Mucosa of rectum (tissue), 2 donors: ENCODE measurements around the gene PSRC1.

Source experiments
- H3K27ac ChIP-seq, 2 donors: one replicate each; pipeline ENCODE4 v1.7.0; 2013; ENCODE audit warnings: inconsistent platforms in 2 of 2, low read depth in 2 of 2, low read length in 2 of 2
- H3K27me3 ChIP-seq, 2 donors: one replicate each; pipeline ENCODE4 v1.7.0; 2013; ENCODE audit warnings: low read length in 2 of 2; ENCODE audit not compliant: control insufficient read depth in 2 of 2, insufficient read depth in 2 of 2
- H3K36me3 ChIP-seq, 2 donors: one replicate each; pipeline ENCODE4 v1.7.0; 2013; ENCODE audit warnings: low read length in 2 of 2; ENCODE audit not compliant: control insufficient read depth in 2 of 2, insufficient read depth in 2 of 2
- H3K4me1 ChIP-seq, 2 donors: one replicate each; pipeline ENCODE4 v1.7.0; 2013; ENCODE audit warnings: low read length in 2 of 2, mild to moderate bottlenecking in 1 of 2; ENCODE audit not compliant: control insufficient read depth in 2 of 2, insufficient read depth in 2 of 2
- H3K4me3 ChIP-seq, 2 donors: one replicate each; pipeline ENCODE4 v1.7.0; 2013; ENCODE audit warnings: low read length in 2 of 2
- H3K9ac ChIP-seq, 2 donors: one replicate each; pipeline ENCODE4 v1.7.0; 2013; ENCODE audit warnings: low read length in 2 of 2, low read depth in 1 of 2, mild to moderate bottlenecking in 1 of 2
- H3K9me3 ChIP-seq, 2 donors: one replicate each; pipeline ENCODE4 v1.7.0; 2013; ENCODE audit warnings: low read length in 2 of 2; ENCODE audit not compliant: control insufficient read depth in 2 of 2
- donor health status: healthy.
- donor health status: Normal muscosa, but diverticular disease.

PSRC1 gene

DNA sequence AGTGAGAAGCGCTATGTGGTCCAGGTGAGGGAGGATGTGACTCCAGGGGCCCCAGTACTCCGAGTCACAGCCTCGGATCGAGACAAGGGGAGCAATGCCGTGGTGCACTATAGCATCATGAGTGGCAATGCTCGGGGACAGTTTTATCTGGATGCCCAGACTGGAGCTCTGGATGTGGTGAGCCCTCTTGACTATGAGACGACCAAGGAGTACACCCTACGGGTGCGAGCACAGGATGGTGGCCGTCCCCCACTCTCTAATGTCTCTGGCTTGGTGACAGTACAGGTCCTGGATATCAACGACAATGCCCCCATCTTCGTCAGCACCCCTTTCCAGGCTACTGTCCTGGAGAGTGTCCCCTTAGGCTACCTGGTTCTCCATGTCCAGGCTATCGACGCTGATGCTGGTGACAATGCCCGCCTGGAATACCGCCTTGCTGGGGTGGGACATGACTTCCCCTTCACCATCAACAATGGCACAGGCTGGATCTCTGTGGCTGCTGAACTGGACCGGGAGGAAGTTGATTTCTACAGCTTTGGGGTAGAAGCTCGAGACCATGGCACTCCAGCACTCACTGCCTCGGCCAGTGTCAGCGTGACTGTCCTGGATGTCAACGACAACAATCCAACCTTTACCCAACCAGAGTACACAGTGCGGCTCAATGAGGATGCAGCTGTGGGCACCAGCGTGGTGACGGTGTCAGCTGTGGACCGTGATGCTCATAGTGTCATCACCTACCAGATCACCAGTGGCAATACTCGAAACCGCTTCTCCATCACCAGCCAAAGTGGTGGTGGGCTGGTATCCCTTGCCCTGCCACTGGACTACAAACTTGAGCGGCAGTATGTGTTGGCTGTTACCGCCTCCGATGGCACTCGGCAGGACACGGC lies 31.4 kb downstream of the PSRC1 start:
- H3K27me3 ChIP-seq, result no peaks in the 10 kb centered on the region
- no peak overlapping the region for H3K27ac ChIP-seq
- H3K9me3 ChIP-seq, result no peaks in the 10 kb centered on the region
- no peak overlapping the region for H3K9ac ChIP-seq
- peaks cover 7 to 9% of the 10 kb centered on the region in 2 donors for H3K4me1 ChIP-seq
- H3K4me3 ChIP-seq, result no peak overlapping the region
- H3K36me3 ChIP-seq, result no peaks in the 10 kb centered on the region

DNA sequence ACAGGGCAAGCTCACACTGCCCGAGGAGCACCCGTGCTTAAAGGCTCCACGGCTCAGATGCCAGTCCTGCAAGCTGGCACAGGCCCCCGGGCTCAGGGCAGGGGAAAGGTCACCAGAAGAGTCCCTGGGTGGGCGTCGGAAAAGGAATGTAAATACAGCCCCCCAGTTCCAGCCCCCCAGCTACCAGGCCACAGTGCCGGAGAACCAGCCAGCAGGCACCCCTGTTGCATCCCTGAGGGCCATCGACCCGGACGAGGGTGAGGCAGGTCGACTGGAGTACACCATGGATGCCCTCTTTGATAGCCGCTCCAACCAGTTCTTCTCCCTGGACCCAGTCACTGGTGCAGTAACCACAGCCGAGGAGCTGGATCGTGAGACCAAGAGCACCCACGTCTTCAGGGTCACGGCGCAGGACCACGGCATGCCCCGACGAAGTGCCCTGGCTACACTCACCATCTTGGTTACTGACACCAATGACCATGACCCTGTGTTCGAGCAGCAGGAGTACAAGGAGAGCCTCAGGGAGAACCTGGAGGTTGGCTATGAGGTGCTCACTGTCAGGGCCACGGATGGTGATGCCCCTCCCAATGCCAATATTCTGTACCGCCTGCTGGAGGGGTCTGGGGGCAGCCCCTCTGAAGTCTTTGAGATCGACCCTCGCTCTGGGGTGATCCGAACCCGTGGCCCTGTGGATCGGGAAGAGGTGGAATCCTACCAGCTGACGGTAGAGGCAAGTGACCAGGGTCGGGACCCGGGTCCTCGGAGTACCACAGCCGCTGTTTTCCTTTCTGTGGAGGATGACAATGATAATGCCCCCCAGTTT lies 32.3 kb downstream of the PSRC1 start:
- Histone ChIP-seq H3K9ac (no peak overlapping the region), H3K27ac (no peak overlapping the region), H3K9me3 (no peaks in the 10 kb centered on the region), H3K36me3 (no peaks in the 10 kb centered on the region), H3K27me3 (peaks cover 0 to 3% of the 10 kb centered on the region in 2 donors), H3K4me3 (peak overlapping the region in 1 of 2 donors; percentile 60), H3K4me1 (peaks cover 7 to 9% of the 10 kb centered on the region in 2 donors)

DNA sequence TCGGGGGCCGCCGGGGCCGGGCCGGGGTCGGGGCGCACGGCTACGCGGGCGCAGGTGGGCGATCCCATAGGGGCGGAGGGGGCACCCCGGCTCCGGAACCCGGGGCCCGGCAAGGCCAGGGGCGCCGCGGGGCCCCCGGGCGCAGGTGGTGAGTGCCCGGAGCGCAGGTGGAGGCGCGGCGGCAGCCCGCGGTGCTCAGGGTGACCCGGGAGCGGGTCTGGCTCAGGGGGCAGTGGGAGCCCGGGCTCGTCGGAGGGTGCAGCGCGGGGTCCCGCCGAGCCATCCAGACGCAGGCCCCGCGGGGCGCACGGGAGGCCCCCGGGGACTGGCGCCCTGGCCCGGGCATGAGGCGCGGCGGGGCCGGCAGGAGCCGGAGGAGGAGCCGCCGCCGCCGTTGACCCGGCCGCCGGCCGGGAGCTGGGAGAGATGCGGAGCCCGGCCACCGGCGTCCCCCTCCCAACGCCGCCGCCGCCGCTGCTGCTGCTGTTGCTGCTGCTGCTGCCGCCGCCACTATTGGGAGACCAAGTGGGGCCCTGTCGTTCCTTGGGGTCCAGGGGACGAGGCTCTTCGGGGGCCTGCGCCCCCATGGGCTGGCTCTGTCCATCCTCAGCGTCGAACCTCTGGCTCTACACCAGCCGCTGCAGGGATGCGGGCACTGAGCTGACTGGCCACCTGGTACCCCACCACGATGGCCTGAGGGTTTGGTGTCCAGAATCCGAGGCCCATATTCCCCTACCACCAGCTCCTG lies 33.1 kb downstream of the PSRC1 start:
- peaks cover 7 to 9% of the 10 kb centered on the region in 2 donors for H3K4me1 ChIP-seq
- H3K4me3 ChIP-seq, result peak overlapping the region; percentile 44 to 60
- no peaks in the 10 kb centered on the region for H3K36me3 ChIP-seq
- H3K9ac ChIP-seq, result peak overlapping the region in 1 of 2 donors; percentile 49
- H3K27me3 ChIP-seq, result peaks cover 0 to 3% of the 10 kb centered on the region in 2 donors
- no peak overlapping the region for H3K27ac ChIP-seq
- no peaks in the 10 kb centered on the region for H3K9me3 ChIP-seq

DNA sequence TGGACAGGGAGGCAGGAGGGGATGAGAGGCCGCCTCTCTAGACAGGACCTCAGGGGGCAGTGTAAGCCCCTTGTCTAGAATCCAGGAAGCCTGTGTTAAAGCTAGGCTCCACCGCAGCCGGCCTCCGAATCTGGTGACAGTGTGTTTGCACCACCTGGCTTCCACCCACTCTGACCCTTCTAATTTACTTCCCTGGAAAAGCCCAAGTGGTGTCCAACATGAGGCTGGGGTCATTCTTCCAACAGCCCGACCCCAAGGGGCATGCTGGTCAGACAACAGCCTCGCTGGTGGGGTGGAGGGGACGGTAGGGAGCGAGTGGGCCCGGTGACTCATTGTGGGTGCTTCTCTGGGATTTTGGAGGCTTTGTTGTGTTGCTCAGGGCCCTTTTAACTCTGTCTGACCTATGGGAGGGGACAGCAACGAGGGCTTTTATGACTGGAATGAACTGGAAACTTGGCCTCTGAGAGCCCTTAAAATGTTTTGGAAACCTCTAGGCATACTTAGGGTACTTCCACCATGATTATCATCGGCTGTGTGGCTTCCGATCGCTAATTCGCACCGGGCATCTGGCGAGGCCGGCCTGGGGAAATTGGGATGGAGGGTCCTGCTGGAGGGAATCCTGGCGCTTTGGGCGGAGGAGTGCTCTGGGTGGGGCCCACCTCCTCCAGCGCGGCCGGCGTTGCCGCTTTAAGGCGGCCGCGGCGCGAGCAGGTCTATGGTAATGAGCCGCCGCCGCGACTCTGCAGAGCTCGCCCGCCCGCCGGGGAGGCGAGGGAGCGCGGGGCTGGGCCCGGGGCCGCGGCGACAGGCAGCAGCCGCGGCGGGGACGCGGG lies 33.9 kb downstream of the PSRC1 start, which contains the start of gene CELSR2:
CELSR2 (plus strand) TSS at position 743 of the 833 bp plus-strand sequence. CDS start 541 bp downstream, outside the sequence.
- Histone ChIP-seq H3K27ac (no peak within 1 kb of the TSS), H3K4me3 (peak within 1 kb of the TSS; percentile 59 to 60), H3K9ac (peak within 1 kb of the TSS in 1 of 2 donors; percentile 49), H3K9me3 (no peaks in the 10 kb centered on the region), H3K36me3 (no peaks in the 10 kb centered on the region), H3K27me3 (peaks cover 0 to 3% of the 10 kb centered on the region in 2 donors), H3K4me1 (peaks cover 4 to 5% of the 10 kb centered on the region in 2 donors)

DNA sequence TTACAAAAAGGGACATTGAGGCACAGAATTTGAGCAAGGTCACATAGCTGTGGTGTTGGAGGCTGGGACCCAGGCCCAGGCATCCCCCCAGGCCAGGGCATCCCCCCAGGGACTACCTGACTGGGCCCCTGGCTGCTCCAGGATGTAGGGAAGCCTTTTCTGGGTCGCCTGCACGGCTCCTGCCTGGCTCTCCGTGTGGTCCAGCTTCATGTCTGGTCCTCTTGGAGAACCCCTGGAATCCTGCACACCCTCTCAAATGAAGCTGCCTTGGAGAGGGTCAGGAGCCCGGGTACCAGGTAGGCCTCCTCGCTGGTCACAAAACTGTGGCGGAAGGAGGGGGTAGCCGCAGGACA lies 34.5 kb downstream of the PSRC1 start:
- Histone ChIP-seq H3K4me3 (no peak overlapping the region), H3K9ac (no peak overlapping the region), H3K27me3 (peaks cover 0 to 3% of the 10 kb centered on the region in 2 donors), H3K27ac (no peak overlapping the region), H3K4me1 (peaks cover 4 to 5% of the 10 kb centered on the region in 2 donors), H3K9me3 (no peaks in the 10 kb centered on the region), H3K36me3 (no peaks in the 10 kb centered on the region)

DNA sequence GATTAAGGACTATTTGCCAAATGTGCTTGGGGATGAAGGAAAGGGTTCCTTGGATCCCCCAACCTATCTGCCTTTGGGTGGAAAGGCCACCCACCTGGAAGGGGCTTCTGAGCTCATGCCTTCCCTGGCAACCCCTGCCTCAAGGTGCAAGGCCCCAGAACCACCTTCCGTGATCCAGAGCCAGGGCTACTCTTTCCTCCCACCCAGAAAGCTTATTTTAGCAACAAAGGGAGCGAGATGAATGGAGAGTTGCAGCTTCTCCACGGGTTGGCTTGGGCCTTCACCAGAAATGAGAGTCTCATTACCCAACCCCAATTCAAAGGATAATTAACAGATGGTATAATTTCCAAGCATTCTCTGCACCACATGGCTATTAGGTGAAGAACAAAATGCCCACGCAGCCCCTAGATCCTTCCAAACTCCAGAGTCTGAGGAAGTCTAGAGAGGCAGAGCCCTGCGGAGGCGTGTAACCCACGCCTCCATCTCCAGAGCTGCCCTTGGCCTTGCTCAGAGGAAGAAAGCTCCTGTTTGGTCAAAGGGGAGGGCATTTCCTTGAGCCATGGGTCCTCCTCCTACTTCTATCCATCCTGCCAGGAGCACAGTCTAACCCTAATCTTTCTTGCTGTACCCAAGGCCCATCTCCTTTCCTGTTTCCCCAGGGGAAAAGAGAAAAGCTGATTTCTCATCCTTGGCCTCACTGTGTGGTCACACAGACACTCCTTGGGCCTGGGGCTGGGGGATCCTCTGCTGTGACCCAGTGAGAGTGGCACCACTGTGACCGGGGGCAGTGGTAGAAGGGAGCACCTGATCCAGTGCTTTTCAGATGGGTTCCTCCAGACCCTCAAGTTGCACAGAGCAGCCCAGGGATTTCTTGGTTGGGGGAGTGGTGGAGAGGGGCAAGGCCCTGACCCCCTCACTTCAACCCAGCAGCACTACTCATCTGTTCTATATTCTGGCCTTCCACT lies 35.3 kb downstream of the PSRC1 start:
- Histone ChIP-seq H3K4me3 (no peak overlapping the region), H3K4me1 (peaks cover 4 to 5% of the 10 kb centered on the region in 2 donors), H3K9ac (no peak overlapping the region), H3K9me3 (no peaks in the 10 kb centered on the region), H3K27ac (no peak overlapping the region), H3K27me3 (peaks cover 0 to 3% of the 10 kb centered on the region in 2 donors), H3K36me3 (no peaks in the 10 kb centered on the region)

DNA sequence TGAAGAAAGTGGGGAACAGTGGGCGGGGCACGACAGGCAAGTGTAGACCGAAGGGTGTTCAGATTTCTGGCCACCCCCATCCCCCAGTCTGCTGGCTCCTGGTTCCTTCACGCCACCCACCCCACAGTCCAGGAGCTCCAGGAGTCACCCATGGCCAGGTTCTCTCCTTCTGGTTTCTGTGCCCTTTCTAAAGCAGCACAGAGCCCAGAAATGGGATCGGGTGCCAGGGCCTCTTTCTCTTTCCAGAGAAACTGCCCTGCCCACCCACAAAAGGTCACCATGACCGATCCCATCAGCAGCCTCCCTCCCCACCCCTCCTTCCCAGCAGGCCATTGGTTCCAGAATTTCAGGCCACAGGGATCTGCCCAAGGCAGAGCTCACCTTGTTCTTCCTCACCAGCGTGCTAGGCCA lies 36.8 kb downstream of the PSRC1 start:
- no peak overlapping the region for H3K9ac ChIP-seq
- peaks cover 5 to 6% of the 10 kb centered on the region in 2 donors for H3K4me1 ChIP-seq
- no peaks in the 10 kb centered on the region for H3K36me3 ChIP-seq
- peaks cover 4 to 6% of the 10 kb centered on the region in 2 donors for H3K27me3 ChIP-seq
- H3K27ac ChIP-seq, result no peak overlapping the region
- no peaks in the 10 kb centered on the region for H3K9me3 ChIP-seq
- H3K4me3 ChIP-seq, result no peak overlapping the region

DNA sequence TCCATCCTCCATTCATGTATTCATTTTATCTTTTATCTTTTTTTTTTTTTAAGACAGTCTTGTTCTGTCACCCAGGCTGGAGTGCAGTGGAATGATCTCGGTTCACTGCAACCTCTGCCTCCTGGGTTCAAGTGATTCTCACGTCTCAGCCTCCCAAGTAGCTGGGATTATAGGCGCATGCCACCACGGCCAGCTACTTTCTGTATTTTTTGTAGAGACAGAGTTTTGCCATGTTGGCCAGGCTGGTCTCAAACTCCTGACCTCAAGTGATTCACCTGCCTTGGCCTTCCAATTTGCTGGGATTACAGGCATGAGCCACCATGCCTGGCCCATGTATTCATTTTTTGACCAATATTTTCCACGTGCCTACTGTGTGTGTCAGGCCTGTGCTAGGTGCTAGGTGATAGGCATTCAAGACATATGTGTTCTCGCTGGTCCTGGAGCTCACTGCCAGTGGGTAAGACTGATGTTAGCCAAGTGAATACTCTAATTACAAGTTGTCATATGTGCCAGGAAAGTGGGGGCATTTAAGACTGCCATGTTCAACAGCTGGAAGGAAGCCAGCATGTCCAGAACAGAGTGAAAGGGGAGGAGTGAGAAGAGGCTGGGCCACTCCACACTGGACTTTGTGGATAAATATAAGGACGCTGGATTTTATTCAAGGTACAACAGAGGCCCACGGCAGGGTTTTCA lies 38.9 kb downstream of the PSRC1 start:
- H3K27me3 ChIP-seq, result peaks cover 4 to 6% of the 10 kb centered on the region in 2 donors
- H3K27ac ChIP-seq, result no peak overlapping the region
- H3K9ac ChIP-seq, result no peak overlapping the region
- H3K4me1 ChIP-seq, result peaks cover 8% of the 10 kb centered on the region in 2 donors
- H3K4me3 ChIP-seq, result no peak overlapping the region
- H3K36me3 ChIP-seq, result peaks cover 0 to under 1% of the 10 kb centered on the region in 2 donors
- H3K9me3 ChIP-seq, result no peaks in the 10 kb centered on the region
